Effector memory CD8-positive, alpha-beta T cell (primary cell): ENCODE measurements around the gene AKAP13.
"Not testable (repeated sequence)": the region's sequence is repeated elsewhere in the genome, so short reads cannot be mapped to it uniquely, and the experiment has no call there.

ENCODE experiments used
- ATAC-seq: fragments of 150-1000 bp; cut with Tn5 transposase; replicated peaks from 2 replicates; pipeline ENCODE4 v1.10.0; 2021; ENCODE audit warnings: mild to moderate bottlenecking, moderate library complexity
- DNase-seq, 3 experiments: peaks; one replicate each; pipeline ENCODE4 v3.0.0; 2021
- H3K27ac Mint-ChIP-seq, 2 donors: one replicate each; pipeline ENCODE4 v1.8.0; 2022; ENCODE audit warnings: mild to moderate bottlenecking in 2 of 2, mixed read lengths in 2 of 2, moderate library complexity in 2 of 2
- H3K27me3 Mint-ChIP-seq, 2 donors: one replicate each; pipeline ENCODE4 v1.8.0; 2022; ENCODE audit warnings: mixed read lengths in 2 of 2
- H3K36me3 Mint-ChIP-seq: one replicate; pipeline ENCODE4 v1.8.0; 2022; ENCODE audit warnings: mild to moderate bottlenecking, moderate library complexity, mixed read lengths; ENCODE audit not compliant: insufficient read depth
- H3K4me1 Mint-ChIP-seq, 2 donors: one replicate each; pipeline ENCODE4 v1.8.0; 2022; ENCODE audit warnings: low read depth in 2 of 2, mixed read lengths in 2 of 2
- H3K4me3 Mint-ChIP-seq, 2 donors: one replicate each; pipeline ENCODE4 v1.8.0; 2022; ENCODE audit warnings: mild to moderate bottlenecking in 2 of 2, mixed read lengths in 2 of 2, moderate library complexity in 2 of 2
- H3K9me3 Mint-ChIP-seq, 2 donors: one replicate each; pipeline ENCODE4 v1.8.0; 2022; ENCODE audit warnings: mixed read lengths in 2 of 2

AKAP13 gene

GRCh38 chr15:85477730-85478129, 97.3 kb downstream of the AKAP13 start:
- no peak overlapping the region for H3K4me3 Mint-ChIP-seq
- no peaks in the 10 kb centered on the region for H3K27me3 Mint-ChIP-seq
- peaks cover 56 to 70% of the 10 kb centered on the region in 2 donors for H3K4me1 Mint-ChIP-seq
- no peaks in the 10 kb centered on the region for H3K9me3 Mint-ChIP-seq
- ATAC-seq, result no peak
- H3K36me3 Mint-ChIP-seq, result peaks cover 7% of the 10 kb centered on the region
- peak overlapping the region in 1 of 2 donors; percentile 63 for H3K27ac Mint-ChIP-seq
- no peak for DNase-seq

- Mint-ChIP-seq H3K9me3 (no peaks in the 10 kb centered on the region), H3K27me3 (no peaks in the 10 kb centered on the region), H3K36me3 (peaks cover 2% of the 10 kb centered on the region), H3K4me3 (no peak overlapping the region), H3K4me1 (peaks cover 45 to 57% of the 10 kb centered on the region in 2 donors), H3K27ac (peak overlapping the region in 1 of 2 donors; percentile 72)
- ATAC-seq (no peak), DNase-seq (no peak)
Measured at GRCh38 chr15:85479071-85479647, 98.8 kb downstream of the AKAP13 start.

- H3K9me3 Mint-ChIP-seq, result no peaks in the 10 kb centered on the region
- H3K4me1 Mint-ChIP-seq, result peaks cover 34 to 50% of the 10 kb centered on the region in 2 donors
- no peaks in the 10 kb centered on the region for H3K27me3 Mint-ChIP-seq
- peak overlapping the region; percentile 15 to 52 for H3K27ac Mint-ChIP-seq
- DNase-seq (no peak), ATAC-seq (no peak)
- no peak overlapping the region for H3K4me3 Mint-ChIP-seq
- no peaks in the 10 kb centered on the region for H3K36me3 Mint-ChIP-seq
Measured at GRCh38 chr15:85480923-85481322, 100.5 kb downstream of the AKAP13 start.

- not testable (repeated sequence) for H3K9me3 Mint-ChIP-seq, H3K27me3 Mint-ChIP-seq, DNase-seq, H3K4me3 Mint-ChIP-seq, H3K36me3 Mint-ChIP-seq
- peaks cover 31 to 47% of the 10 kb centered on the region in 2 donors for H3K4me1 Mint-ChIP-seq
- peak overlapping the region; percentile 33 to 41 for H3K27ac Mint-ChIP-seq
- peak; percentile 40 for ATAC-seq
Measured at GRCh38 chr15:85481543-85481942, 101.1 kb downstream of the AKAP13 start.

GRCh38 chr15:85482894-85483293, 102.5 kb downstream of the AKAP13 start:
- Mint-ChIP-seq H3K27me3 (no peaks in the 10 kb centered on the region), H3K4me3 (no peak overlapping the region), H3K4me1 (peaks cover 22 to 36% of the 10 kb centered on the region in 2 donors), H3K27ac (peak overlapping the region in 1 of 2 donors; percentile 33), H3K9me3 (no peaks in the 10 kb centered on the region), H3K36me3 (peaks cover 5% of the 10 kb centered on the region)
- DNase-seq, result no peak
- ATAC-seq, result no peak

GRCh38 chr15:85483955-85484354, 103.6 kb downstream of the AKAP13 start:
- peaks cover 22 to 39% of the 10 kb centered on the region in 2 donors for H3K4me1 Mint-ChIP-seq
- H3K27ac Mint-ChIP-seq, H3K36me3 Mint-ChIP-seq, ATAC-seq, H3K27me3 Mint-ChIP-seq, H3K9me3 Mint-ChIP-seq, DNase-seq, H3K4me3 Mint-ChIP-seq: not testable (repeated sequence)

- H3K4me3 Mint-ChIP-seq, H3K27me3 Mint-ChIP-seq, H3K9me3 Mint-ChIP-seq, ATAC-seq, H3K27ac Mint-ChIP-seq, H3K36me3 Mint-ChIP-seq, DNase-seq: not testable (repeated sequence)
- H3K4me1 Mint-ChIP-seq, result peaks cover 22 to 44% of the 10 kb centered on the region in 2 donors
Measured at GRCh38 chr15:85484923-85485322, 104.5 kb downstream of the AKAP13 start.

GRCh38 chr15:85485956-85486567, 105.7 kb downstream of the AKAP13 start:
- DNase-seq (peak; percentile 59 to 71 (median 60)), ATAC-seq (peak; percentile 89)
- H3K36me3 Mint-ChIP-seq, result peaks cover 9% of the 10 kb centered on the region
- H3K4me1 Mint-ChIP-seq, result peaks cover 24 to 46% of the 10 kb centered on the region in 2 donors
- H3K27me3 Mint-ChIP-seq, result no peaks in the 10 kb centered on the region
- no peak overlapping the region for H3K27ac Mint-ChIP-seq
- H3K9me3 Mint-ChIP-seq, result no peaks in the 10 kb centered on the region
- H3K4me3 Mint-ChIP-seq, result no peak overlapping the region

- H3K36me3 Mint-ChIP-seq, DNase-seq, H3K4me3 Mint-ChIP-seq, H3K27me3 Mint-ChIP-seq, ATAC-seq, H3K9me3 Mint-ChIP-seq: not testable (repeated sequence)
- Mint-ChIP-seq H3K4me1 (peaks cover 21 to 36% of the 10 kb centered on the region in 2 donors), H3K27ac (peak overlapping the region; percentile 32 to 70)
Measured at GRCh38 chr15:85487796-85488195, 107.4 kb downstream of the AKAP13 start.

GRCh38 chr15:85488997-85489396, 108.6 kb downstream of the AKAP13 start:
- no peaks in the 10 kb centered on the region for H3K27me3 Mint-ChIP-seq
- H3K4me3 Mint-ChIP-seq, result no peak overlapping the region
- DNase-seq (no peak), ATAC-seq (no peak)
- H3K27ac Mint-ChIP-seq, result peak overlapping the region in 1 of 2 donors; percentile 29
- peaks cover 21 to 45% of the 10 kb centered on the region in 2 donors for H3K4me1 Mint-ChIP-seq
- no peaks in the 10 kb centered on the region for H3K9me3 Mint-ChIP-seq
- peaks cover 9% of the 10 kb centered on the region for H3K36me3 Mint-ChIP-seq

GRCh38 chr15:85489773-85490493, 109.5 kb downstream of the AKAP13 start:
- no peaks in the 10 kb centered on the region for H3K27me3 Mint-ChIP-seq
- ATAC-seq (no peak), DNase-seq (no peak)
- H3K4me3 Mint-ChIP-seq, result no peak overlapping the region
- no peaks in the 10 kb centered on the region for H3K9me3 Mint-ChIP-seq
- peaks cover 9% of the 10 kb centered on the region for H3K36me3 Mint-ChIP-seq
- H3K27ac Mint-ChIP-seq, result peak overlapping the region; percentile 29 to 90
- peaks cover 29 to 54% of the 10 kb centered on the region in 2 donors for H3K4me1 Mint-ChIP-seq

- H3K4me1 Mint-ChIP-seq, result peaks cover 29 to 57% of the 10 kb centered on the region in 2 donors
Measured at GRCh38 chr15:85490856-85491255, 110.5 kb downstream of the AKAP13 start.

GRCh38 chr15:85491691-85492090, 111.3 kb downstream of the AKAP13 start:
- Mint-ChIP-seq H3K36me3 (peaks cover 7% of the 10 kb centered on the region), H3K4me1 (peaks cover 29 to 57% of the 10 kb centered on the region in 2 donors), H3K27me3 (no peaks in the 10 kb centered on the region), H3K4me3 (no peak overlapping the region), H3K27ac (no peak overlapping the region), H3K9me3 (no peaks in the 10 kb centered on the region)
- no peak for DNase-seq
- no peak for ATAC-seq

More at GRCh38 chr15:85490856-85491255, 110.5 kb downstream of the AKAP13 start:
- Mint-ChIP-seq H3K27ac (peak overlapping the region; percentile 29 to 90), H3K4me3 (no peak overlapping the region), H3K36me3 (peaks cover 9% of the 10 kb centered on the region), H3K27me3 (no peaks in the 10 kb centered on the region), H3K9me3 (no peaks in the 10 kb centered on the region)
- no peak for ATAC-seq
- no peak for DNase-seq
